PFSK-1 (cell line): ENCODE data around the gene HHATL.

Experiments
- POLR2AphosphoS5 ChIP-seq: IDR thresholded peaks from 2 replicates; pipeline ENCODE4 v1.6.1; 2012; ENCODE audit warnings: low read depth, mild to moderate bottlenecking, control low read depth, low read length, moderate library complexity
- TF ChIP-seq, protein P1 (sequence below), 2 experiments: IDR thresholded peaks; 2 replicates each; pipeline versions ENCODE4 v1.6.1 to v1.8.0; 2011 to 2012; ENCODE audit warnings: low read depth in 2 of 2, low read length in 2 of 2, control low read depth in 1 of 2, inconsistent platforms in 1 of 2, mild to moderate bottlenecking in 1 of 2, moderate library complexity in 1 of 2; ENCODE audit not compliant: insufficient read depth in 1 of 2

DNA sequence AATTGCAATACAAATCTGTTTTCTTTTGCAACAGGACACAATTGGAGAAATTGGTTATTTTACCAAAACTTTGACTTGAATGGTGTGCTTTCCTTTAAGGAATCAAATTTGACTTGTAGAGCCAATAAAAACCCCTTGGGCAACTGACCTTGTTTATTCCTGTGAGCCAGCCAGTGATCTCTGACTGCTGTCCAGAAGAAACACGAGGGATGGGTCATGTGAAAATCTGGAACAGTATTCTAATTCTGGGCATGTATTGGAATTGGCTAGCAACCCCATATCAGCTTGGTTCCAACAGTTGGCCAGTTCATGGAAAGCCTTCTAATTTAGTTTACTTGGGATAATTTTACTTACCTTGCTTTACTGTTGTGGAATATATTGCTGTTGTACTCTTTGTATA lies 19.1 kb upstream of the HHATL start:
- TF ChIP-seq, protein P1, sequence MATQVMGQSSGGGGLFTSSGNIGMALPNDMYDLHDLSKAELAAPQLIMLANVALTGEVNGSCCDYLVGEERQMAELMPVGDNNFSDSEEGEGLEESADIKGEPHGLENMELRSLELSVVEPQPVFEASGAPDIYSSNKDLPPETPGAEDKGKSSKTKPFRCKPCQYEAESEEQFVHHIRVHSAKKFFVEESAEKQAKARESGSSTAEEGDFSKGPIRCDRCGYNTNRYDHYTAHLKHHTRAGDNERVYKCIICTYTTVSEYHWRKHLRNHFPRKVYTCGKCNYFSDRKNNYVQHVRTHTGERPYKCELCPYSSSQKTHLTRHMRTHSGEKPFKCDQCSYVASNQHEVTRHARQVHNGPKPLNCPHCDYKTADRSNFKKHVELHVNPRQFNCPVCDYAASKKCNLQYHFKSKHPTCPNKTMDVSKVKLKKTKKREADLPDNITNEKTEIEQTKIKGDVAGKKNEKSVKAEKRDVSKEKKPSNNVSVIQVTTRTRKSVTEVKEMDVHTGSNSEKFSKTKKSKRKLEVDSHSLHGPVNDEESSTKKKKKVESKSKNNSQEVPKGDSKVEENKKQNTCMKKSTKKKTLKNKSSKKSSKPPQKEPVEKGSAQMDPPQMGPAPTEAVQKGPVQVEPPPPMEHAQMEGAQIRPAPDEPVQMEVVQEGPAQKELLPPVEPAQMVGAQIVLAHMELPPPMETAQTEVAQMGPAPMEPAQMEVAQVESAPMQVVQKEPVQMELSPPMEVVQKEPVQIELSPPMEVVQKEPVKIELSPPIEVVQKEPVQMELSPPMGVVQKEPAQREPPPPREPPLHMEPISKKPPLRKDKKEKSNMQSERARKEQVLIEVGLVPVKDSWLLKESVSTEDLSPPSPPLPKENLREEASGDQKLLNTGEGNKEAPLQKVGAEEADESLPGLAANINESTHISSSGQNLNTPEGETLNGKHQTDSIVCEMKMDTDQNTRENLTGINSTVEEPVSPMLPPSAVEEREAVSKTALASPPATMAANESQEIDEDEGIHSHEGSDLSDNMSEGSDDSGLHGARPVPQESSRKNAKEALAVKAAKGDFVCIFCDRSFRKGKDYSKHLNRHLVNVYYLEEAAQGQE (IDR thresholded peaks at IDR 0.05; ENCODE audit: insufficient read depth in 1 of 2, low read depth in 2 of 2, low read length in 2 of 2) = no peak
- TF ChIP-seq POLR2AphosphoS5 = no peak
